GM21447 (cell line): Measurements from ENCODE around the gene TEN1.

Source experiments
- ATAC-seq: cut with Tn5 transposase; IDR thresholded peaks from one replicate; pipeline ENCODE4 v1.9.1; 2021; ENCODE audit not compliant: unreplicated experiment

The TEN1 gene

DNA sequence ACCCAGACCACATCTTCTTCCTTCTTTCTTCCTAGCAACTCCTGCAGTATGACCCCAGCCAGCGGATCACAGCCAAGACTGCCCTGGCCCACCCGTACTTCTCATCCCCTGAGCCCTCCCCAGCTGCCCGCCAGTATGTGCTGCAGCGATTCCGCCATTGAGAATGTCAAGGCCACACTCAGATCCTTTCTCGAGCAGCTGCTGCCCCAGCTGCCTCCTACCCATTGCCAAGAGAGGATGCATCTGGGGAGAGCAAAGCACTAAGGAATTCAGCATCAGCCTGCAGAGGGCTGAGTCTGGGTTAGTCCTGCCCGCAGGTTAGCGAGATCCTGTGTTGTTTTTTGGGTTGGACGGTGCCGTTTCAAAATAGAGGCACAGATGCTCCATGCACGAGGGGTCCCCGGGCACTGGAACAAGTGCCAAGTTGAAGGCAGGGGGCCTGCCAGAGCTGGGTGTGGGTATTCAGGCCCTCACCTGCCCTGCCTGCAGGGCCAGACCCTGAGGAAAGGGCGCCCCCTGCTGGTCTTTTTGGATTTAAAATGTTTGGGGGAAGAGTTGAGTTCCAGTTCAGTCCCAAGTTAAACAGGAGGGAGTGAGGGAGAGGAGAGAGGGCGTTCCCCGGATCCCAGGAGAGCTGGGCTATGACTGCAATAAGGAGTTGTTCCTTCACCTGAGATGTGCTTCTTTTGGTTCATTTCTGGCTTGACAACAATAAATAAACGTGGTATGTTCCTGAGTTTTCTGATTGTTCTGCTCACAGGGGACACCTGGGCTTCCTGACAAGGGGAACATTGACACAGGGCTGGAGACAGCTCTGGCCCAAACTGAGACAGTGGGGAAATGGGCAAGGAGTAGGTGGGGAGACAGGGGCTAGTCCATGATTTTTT lies 26.5 kb downstream of the TEN1 start:
- no peak for ATAC-seq

DNA sequence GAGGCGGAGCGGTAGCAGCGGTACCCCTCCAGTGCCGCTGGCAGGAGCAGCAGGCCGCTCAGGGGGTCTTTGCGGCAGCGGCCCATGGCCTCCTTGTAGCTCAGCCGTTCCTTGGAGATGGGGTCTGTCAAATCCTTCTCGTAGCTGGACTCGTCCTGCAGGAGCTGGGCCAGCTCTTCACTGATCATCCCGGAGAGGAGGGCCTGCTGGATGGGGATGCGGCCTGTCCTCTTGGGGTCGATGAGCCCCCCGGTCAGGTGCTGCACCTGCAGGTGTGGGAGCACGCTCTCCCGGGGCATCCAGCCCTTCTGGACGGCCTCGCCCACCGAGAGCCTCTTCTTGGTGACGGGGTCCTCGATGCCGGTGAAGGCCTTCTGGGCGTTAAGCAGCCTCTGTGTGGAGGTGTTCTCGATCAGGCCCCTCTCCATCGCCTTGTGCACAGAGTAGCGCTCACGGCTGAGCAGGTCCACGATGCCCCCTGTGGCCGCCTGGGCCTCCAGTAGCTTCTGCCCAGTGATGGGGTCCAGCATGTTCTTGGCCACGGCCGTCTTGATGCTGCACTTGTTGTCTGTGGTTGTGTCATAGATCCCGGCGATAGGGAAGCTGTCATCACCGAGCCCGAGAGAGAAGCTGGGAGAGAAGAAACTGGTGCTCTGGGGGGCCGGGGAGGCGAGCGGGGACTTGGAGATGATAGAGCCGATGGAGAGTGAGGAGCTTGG lies 28.2 kb downstream of the TEN1 start:
- no peak for ATAC-seq

DNA sequence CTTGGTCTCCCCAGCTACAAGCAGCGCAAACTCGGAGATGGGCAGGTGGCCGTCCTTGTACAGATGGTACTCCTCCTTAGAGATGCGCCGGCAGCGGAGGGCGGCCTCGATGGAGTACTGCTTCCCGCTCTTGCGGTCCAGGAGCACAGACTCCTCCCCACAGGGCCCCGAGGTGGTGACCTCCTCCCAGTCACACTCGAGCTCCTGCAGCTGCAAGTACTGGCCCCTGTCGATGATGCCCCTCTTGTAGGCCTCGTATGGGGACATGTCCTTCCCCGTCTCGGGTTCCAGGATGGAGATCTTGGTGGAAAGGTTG lies 28.8 kb downstream of the TEN1 start:
- no peak for ATAC-seq

DNA sequence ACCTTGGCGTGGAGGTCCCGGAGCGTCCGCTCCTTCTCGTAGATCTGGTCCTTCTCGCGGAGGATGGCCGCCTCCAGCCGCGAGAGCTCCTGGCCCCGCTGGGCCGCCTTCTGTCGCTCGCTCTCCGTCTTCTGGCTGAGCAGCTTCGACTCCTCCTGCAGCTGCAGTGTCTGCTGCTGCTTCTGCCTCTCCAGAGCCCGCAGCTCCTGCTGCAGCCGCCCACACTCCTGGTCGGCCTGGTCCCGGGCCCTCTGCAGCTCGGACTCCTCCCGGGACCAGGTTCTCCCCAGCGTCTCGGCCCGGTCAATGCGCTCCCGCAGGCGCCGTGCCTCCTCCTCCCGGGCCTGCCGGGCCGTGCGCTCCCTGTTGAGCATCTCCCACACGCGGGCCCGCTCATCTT lies 29.2 kb downstream of the TEN1 start:
- no peak for ATAC-seq

DNA sequence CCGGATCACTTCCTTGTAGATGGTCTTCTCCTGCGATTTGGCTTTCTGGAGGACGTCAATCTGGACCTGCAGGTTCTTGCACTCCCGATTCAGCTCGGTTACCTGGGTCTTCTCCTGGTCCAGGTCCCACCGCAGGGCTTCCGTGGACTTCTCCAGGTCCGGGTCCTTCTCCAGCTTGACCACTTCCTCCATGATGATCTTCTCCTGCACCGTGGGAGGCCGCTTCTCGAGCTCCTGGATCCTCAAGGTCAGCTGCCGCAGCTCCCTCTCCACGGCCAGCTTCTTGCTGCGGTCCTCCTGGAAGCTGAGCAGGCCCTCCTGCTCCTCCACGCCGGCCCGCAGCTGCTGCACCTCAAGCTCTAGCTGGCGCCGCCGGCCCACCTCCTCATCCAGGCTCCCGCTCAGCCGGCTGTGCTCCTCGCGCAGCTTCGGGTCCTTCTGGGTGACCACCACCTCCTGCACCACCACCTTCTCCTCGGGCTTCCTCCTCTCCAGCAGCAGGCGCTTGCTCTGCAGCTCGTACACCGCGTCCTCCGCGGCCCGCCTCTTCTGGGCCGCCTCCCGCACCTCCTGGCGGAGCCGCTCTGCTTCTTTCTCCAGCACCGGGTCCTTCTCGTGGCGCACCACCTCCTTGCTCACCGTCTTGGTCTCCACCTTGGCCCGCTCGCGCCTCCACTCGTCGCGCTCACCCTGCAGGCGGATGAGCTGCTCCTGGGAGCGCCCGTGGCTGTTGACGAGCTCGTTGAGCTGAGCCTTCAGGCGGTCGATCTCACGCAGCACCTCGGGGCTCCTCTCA lies 29.8 kb downstream of the TEN1 start:
- ATAC-seq: no peak

DNA sequence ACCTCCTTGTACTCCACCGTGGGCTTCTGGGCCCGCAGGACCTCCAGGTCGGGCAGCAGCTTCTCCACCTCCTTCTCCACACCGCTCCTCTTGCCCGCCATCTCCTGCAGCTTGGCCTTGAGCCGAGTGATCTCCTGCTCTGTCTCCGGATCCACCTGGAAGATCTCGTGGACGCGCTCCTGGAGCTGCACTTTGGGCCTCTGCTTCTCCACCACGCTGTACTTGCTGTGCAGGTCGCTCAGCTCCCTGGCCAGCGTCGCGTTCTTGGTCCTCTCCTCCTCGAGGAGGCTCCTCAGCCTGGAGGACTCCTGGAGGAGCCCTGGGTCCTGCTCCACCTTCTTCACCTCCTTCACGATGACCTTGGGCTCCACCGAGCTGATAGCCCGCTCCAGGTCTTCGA lies 30.4 kb downstream of the TEN1 start:
- no peak for ATAC-seq

DNA sequence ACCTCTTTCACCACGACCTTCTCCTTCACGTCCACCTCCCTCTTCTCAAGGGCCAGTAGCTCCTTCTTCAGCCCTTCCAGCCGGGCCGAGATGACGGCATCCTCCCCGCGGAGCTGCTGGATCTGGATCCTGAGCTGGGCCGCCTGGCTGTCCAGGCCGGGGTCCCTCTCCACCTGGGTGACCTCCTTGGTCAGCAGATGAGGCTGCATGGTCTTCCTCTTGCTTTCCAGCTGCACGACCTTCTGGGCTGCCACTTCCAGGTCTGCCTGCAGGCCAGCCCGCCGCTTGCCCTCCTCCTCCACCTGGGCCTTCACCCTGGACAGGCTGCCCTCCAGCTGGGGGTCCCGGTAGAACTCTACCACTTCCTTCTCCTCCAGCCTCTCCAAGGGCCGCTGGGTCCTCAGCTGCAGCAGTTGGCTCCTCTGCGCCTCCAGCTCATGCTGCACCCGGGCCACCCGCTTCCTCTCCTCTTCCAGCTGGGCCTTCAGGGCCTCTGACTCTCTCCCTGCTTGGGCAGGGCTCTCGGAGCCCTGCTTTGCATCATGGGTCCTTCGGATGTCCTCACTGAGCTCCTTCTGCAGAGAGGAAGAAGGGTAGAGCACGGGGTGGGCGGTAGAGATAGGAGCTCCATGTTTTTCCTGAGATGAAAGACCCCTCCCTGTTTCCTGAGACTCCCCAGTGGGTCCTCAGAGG lies 31.1 kb downstream of the TEN1 start:
- no peak for ATAC-seq

DNA sequence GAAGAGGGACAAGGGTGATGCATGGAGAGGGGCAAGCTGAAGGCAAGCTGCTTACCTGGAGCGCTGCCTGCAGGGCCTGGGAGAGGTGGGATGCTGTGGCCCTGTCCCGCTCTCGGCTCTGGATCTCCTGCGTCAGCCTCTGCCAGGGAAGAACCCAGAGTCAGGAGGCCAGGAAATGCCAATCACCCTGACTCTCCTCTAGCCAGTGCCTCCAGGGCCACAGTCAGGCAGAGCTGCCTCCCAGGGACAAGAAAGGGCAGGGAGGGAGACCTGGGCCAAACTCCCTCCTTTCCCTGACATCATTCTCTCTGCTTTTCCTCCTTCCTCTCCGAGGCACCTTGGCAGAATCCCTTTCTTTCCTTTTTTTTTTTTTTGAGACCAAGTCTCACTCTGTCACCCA lies 32.9 kb downstream of the TEN1 start:
- no peak for ATAC-seq

DNA sequence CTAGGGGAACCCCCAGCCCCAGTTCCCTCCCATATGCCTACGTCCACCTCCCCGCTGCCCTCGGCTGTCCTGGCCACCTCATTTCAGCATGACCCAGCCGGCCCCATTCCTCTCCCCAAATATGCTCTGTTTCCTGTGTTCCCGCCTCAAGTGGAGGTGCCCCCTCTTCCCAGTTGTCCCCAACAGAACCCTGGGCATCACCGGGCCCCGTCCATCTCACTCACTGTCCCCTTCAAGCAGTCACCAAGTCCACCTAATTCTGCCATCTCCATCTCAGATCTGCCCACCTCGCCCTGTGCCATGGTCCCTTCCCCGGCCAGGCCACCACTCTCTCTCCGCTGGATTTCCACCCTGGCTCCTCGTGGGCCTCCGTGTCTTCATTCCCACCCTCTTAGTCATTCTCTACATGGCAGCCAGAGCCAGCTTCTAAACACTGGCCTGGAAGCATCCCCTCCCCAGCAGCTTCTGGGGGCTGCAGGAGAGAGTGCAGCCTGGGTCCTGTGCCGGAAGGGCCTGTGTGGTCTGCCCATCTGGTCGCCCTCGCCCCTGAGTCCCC lies 34.4 kb downstream of the TEN1 start:
- no peak for ATAC-seq

DNA sequence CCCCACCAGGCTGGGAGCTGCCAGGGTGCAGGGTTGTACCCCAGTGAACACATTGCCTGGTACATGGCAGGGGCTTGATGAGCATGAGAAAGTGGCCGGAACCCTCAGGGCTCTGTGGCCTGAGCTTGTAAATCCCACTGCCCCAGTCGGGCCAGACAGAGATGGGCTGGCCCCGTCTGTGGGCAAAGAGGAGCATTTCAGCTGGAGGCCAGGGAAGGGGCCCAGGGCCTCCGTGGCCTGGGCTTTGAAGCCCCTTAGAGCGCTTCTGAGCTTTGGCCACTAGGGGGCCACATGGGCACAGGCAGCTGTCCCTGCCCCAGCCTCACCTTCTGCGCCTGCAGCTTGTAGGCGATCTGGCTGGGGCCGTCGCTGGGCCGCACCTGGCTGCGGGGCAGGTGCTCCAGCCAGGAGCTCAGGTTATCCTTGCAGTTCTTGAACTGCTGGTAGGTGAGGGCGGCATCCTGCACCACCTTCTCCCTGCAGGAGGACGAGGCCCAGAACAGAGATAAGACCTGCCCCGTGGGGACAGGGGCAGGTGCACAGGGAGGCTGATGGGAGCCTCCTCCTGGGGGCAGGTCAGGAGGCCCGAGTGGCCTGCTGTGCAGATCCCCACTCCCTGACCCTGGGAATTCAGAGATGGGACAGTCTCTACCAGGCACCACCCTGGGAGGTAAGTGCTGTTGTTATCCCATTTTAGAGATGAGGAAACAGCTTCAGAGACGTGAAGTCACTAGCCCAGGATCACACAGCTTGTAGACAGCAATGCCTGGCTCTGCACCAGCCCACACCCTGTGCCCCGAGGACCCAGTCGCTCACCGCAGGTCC lies 35.3 kb downstream of the TEN1 start:
- ATAC-seq: no peak

DNA sequence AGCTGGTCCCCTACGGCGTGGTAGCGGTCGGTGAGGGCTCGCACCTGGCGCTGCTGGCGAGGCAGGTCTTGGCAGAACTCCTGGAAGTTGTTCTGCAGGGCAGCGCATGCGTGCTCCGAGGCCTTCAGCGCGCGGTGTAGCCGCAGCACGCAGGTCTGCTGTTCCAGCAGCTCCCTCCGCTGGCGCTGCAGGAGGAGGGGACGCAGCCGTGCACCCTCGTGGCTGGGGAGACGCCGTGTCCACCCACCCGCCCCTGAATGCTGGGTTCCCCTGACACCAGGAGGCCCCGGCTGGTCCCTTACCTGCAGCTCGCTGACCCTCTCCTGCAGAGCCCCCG lies 35.9 kb downstream of the TEN1 start:
- ATAC-seq: no peak

DNA sequence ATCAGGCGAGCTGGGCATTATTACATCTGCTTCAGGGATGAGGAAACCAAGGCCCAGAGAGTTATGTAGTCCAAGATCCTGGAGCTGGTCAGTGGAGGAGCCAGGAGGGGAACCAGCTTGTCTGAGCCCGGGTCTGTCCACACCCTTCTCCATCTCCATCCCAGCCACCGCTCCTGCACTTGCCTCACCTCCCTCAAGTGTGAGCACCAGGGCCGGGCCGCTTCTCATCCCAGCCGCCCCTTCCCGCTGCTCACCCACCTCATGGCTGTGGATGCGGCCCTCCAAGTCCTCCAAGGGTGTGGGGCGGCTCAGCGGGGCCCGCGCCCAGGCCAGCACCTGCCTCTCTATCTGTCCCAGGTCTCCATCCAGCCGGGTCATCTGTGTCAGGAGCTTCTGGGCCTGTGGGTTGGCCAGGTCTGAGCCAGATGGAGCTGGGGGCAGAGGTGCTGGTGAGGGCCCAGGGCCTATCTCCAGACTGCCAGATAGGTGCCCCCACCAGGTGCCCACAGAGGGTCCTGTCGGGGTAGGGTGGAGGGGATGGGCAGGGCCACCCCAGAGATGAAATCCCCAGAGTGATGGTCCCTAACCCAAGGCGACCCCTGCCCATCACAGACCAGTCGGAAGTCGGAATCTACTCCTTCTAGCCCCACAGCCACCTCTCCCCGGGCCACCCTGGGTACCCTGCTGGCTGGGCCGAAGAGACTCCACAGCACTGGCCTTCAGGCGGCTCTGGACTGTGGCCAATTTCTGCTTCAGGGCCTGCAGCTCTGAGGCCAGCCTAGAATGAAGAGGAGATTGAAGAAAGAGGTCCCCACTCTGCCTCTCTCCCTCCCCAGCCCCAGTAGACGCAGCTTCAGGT lies 38.7 kb downstream of the TEN1 start:
- ATAC-seq: no peak

DNA sequence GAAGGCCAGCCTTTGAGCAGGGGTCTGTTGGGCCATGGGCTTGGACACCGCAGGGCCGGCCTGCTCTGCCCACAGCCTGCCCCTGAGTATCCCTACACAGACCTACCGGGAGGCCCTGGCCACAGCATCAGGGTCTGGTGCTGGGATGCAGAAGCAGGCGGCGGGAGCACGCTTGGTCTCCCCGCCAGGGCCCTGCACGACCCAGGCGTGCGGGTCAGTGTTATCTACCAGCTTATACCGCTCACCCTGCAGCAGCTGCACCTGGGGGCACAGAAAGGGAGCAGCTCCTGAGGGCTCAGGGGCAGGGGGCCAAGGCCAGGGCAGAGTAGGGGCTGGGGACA lies 39.3 kb downstream of the TEN1 start:
- no peak for ATAC-seq

DNA sequence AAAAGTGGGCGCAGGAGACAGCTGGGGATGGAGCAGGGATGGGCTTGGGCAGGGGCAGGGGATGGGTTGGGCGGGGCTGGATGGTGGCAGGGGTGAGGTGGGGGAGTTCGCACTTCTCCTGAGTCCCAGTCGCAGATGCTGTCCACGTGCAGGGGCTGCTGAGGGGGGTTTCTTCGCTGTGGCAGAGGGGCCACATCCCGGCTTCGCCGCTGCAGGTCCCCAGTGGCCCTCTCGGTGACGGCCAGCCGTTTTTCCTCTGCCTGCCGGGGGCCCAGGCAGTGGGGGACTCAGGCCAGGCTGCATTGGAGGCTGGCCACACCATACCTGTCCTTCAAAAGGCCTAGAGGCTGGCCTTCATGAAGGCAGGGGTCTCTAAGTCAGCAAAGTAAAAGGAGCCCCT lies 39.8 kb downstream of the TEN1 start:
- no peak for ATAC-seq

DNA sequence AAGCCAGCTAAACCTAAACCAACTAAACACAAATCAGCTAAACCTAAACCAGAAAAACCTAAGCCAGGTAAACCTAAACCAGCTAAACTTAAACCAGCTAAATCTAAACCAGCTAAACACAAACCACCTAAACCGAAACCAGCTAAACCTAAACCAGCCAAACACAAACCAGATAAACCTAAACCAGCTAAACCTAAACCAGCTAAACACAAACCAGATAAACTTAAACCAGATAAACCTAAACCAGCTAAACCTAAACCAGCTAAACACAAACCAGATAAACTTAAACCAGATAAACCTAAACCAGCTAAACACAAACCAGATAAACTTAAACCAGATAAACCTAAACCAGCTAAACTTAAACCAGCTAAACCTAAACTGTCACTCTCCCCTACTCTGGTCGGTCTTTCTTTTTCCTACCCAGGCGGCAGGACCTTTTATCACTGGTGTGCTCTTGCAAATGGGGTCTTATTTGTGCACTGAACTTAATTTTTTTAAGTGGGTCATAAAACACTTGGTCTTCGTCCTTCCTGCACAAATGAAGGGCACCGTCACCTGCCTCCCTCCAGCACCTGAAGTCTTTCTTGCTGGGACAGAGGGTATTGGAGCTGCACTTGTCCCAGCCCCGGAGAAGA lies 40.9 kb downstream of the TEN1 start:
- no peak for ATAC-seq

DNA sequence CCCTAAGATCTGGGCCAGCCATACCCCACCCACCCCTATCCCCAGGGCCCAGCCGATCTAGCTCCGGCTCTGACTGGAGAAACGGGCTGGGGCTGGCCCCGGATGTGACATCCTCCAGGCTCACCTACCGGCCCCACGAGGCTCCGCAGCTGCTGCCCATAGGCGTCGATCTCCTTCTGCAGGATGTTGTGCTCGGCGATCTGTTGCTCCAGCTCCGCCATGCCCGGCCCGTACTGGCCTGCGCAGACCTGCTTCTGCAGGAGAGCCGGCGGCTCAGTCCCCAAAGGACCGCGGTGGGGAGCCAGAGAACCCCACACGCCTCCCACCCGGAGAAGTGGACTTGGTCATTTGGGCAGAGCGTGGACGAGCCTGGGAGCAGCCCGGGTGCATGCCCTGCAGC lies 43.2 kb downstream of the TEN1 start:
- no peak for ATAC-seq

DNA sequence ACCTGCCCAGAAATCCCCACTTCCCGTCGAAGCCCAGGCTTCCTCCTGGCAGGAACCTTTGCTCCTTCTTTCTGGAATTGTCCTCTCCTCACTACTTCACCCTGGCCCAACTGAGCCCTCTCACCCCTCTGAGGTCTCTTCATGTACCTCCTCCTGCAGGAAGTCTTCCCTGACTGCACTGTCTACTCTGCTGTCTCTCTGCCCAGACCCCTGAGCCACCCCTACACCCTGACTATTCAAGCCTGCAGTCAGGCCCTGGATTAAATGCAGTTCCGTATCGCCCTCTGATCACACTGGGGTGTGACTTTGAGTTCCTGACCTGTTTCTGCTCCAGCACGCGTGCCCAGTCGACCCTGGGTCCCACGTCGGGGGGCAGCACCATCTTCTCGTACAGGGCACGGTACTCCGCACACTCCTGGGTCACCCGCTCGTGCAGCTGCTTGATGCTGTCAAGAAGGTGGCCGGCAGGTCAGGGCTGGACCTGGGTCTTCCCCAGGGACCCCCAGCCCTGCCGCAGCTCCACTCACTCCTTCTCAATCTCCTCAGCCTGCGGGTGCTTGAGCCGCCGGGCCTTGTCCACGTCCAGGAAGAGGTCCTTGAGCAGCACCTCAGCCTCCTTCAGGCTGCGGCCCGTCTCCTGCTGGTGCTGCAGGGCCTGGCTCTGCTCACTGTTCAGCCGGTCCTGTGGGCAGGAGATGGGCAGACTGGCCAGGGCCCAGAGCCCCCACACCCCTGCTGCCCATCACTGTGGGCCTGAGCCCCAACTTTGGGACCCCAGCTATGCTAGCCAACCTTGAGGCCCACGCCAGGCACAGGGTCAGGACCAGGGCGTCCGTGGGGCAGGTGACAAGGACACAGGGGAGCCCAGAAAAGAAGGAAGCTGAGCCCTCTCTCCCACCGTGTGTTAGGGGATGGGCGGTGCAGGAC lies 44.2 kb downstream of the TEN1 start:
- ATAC-seq: no peak

DNA sequence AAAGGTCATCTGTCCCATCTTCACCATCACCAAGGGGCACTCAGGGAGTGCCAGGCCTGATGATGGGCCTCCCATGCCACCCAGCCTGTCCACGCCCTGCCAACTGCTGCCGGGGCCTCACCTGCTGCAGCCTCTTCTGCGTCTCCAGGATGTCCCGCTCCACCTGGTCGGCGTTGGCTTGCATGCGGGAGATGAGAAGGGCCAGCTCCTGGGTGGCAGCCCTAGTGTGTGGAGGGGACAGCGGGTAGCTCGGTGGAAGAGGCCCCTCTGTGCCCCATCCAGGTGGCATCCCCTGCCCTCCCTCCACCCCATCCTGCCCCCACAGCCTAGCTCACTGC lies 44.8 kb downstream of the TEN1 start:
- ATAC-seq: no peak
